Measurements from ENCODE around the gene AMOTL2. TPM values are rescaled to one million over a fixed set of nuclear protein-coding genes. Genes with fewer than 3 reads are reported as not detected.
A peak's percentile ranks its signal among the peaks of the same experiment; 100 is the strongest.

The AMOTL2 gene
- total RNA-seq, 2 experiments from 2014 or later: not detected

- Mint-ChIP-seq H3K27ac (no peak overlapping the region), H3K4me1 (peaks cover 10% of the 10 kb centered on the region), H3K36me3 (ENCODE audit: low read depth) (no peaks in the 10 kb centered on the region), H3K9me3 (no peaks in the 10 kb centered on the region), H3K4me3 (no peak overlapping the region), H3K27me3 (peaks cover 69% of the 10 kb centered on the region)
- ChIA-PET POLR2A (no interaction called here), CTCF (interaction anchor here (1.0 kb wide), 1 partner anchor 12 kb away, joined by 3 read pairs; no protein-coding TSS in a partner anchor)
- DNase-seq: no peak
Measured at GRCh38 chr3:134376385-134376765, 2.1 kb upstream of the AMOTL2 start.

GRCh38 chr3:134375582-134376384 is 1.5 kb upstream of the AMOTL2 start:
- no peak overlapping the region for H3K4me3 Mint-ChIP-seq

GRCh38 chr3:134374791-134375581 is 739 bp upstream of the AMOTL2 start:
- Mint-ChIP-seq H3K4me1 (peaks cover 10% of the 10 kb centered on the region), H3K27ac (no peak overlapping the region), H3K9me3 (no peaks in the 10 kb centered on the region), H3K4me3 (peak overlapping the region; percentile 61), H3K27me3 (peaks cover 56% of the 10 kb centered on the region), H3K36me3 (ENCODE audit: low read depth) (no peaks in the 10 kb centered on the region)
- ChIA-PET POLR2A (no interaction called here), CTCF (interaction anchor here (0.7 to 1.0 kb wide), 2 partner anchors 11 to 199 kb away, joined by 3 read pairs; no protein-coding TSS in a partner anchor)
- DNase-seq: no peak

More at GRCh38 chr3:134375582-134376384, 1.5 kb upstream of the AMOTL2 start:
- POLR2A ChIA-PET: no interaction called here
- Mint-ChIP-seq H3K9me3 (no peaks in the 10 kb centered on the region), H3K27ac (no peak overlapping the region), H3K27me3 (peaks cover 64% of the 10 kb centered on the region), H3K36me3 (ENCODE audit: low read depth) (no peaks in the 10 kb centered on the region), H3K4me1 (peaks cover 10% of the 10 kb centered on the region)
- CTCF ChIA-PET: interaction anchor here (1.0 kb wide), 1 partner anchor 11 kb away, joined by 3 read pairs; no protein-coding TSS in a partner anchor
- no peak for DNase-seq

- POLR2A ChIA-PET: no interaction called here
- peaks cover 10% of the 10 kb centered on the region for H3K4me1 Mint-ChIP-seq
- H3K9me3 Mint-ChIP-seq: no peaks in the 10 kb centered on the region
- peaks cover 51% of the 10 kb centered on the region for H3K27me3 Mint-ChIP-seq
- CTCF ChIA-PET: no interaction called here
- H3K27ac Mint-ChIP-seq: no peak overlapping the region
- no peak for DNase-seq
- no peaks in the 10 kb centered on the region for H3K36me3 Mint-ChIP-seq (ENCODE audit: low read depth)
- peak overlapping the region; percentile 61 for H3K4me3 Mint-ChIP-seq
Measured at GRCh38 chr3:134373271-134374104, 759 bp downstream of the AMOTL2 start.

GRCh38 chr3:134372396-134373270 is 1.6 kb downstream of the AMOTL2 start:
- ChIA-PET CTCF (no interaction called here), POLR2A (no interaction called here)
- no peak for DNase-seq
- H3K36me3 Mint-ChIP-seq (ENCODE audit: low read depth): no peaks in the 10 kb centered on the region
- no peaks in the 10 kb centered on the region for H3K9me3 Mint-ChIP-seq
- H3K4me1 Mint-ChIP-seq: peaks cover 10% of the 10 kb centered on the region
- H3K27me3 Mint-ChIP-seq: peaks cover 46% of the 10 kb centered on the region
- H3K27ac Mint-ChIP-seq: no peak overlapping the region
- no peak overlapping the region for H3K4me3 Mint-ChIP-seq

- H3K4me1 Mint-ChIP-seq: peaks cover 10% of the 10 kb centered on the region
- H3K27me3 Mint-ChIP-seq: peaks cover 41% of the 10 kb centered on the region
- no peak overlapping the region for H3K4me3 Mint-ChIP-seq
- ChIA-PET POLR2A (no interaction called here), CTCF (no interaction called here)
- no peak for DNase-seq
- H3K9me3 Mint-ChIP-seq: no peaks in the 10 kb centered on the region
- H3K27ac Mint-ChIP-seq: no peak overlapping the region
- no peaks in the 10 kb centered on the region for H3K36me3 Mint-ChIP-seq (ENCODE audit: low read depth)
Measured at GRCh38 chr3:134371542-134372324, 2.5 kb downstream of the AMOTL2 start.

GRCh38 chr3:134370611-134371531 is 3.4 kb downstream of the AMOTL2 start:
- no peak for DNase-seq
- peaks cover 10% of the 10 kb centered on the region for H3K4me1 Mint-ChIP-seq
- ChIA-PET CTCF (interaction anchor here (0.6 kb wide), 1 partner anchor 195 kb away, joined by 4 read pairs; no protein-coding TSS in a partner anchor), POLR2A (no interaction called here)
- no peak overlapping the region for H3K27ac Mint-ChIP-seq
- H3K4me3 Mint-ChIP-seq: no peak overlapping the region
- no peaks in the 10 kb centered on the region for H3K36me3 Mint-ChIP-seq (ENCODE audit: low read depth)
- peaks cover 33% of the 10 kb centered on the region for H3K27me3 Mint-ChIP-seq
- no peaks in the 10 kb centered on the region for H3K9me3 Mint-ChIP-seq

- ChIA-PET CTCF (no interaction called here), POLR2A (no interaction called here)
- H3K27me3 Mint-ChIP-seq: peaks cover 31% of the 10 kb centered on the region
- H3K4me1 Mint-ChIP-seq: peaks cover 13% of the 10 kb centered on the region
- H3K36me3 Mint-ChIP-seq (ENCODE audit: low read depth): no peaks in the 10 kb centered on the region
- no peak for DNase-seq
- no peaks in the 10 kb centered on the region for H3K9me3 Mint-ChIP-seq
- no peak overlapping the region for H3K4me3 Mint-ChIP-seq
- no peak overlapping the region for H3K27ac Mint-ChIP-seq
Measured at GRCh38 chr3:134369861-134370596, 4.2 kb downstream of the AMOTL2 start.

- ChIA-PET CTCF (no interaction called here), POLR2A (no interaction called here)
- Mint-ChIP-seq H3K4me3 (no peak overlapping the region), H3K27ac (no peak overlapping the region), H3K27me3 (peaks cover 33% of the 10 kb centered on the region), H3K36me3 (ENCODE audit: low read depth) (no peaks in the 10 kb centered on the region), H3K4me1 (peaks cover 16% of the 10 kb centered on the region), H3K9me3 (no peaks in the 10 kb centered on the region)
- DNase-seq: no peak
Measured at GRCh38 chr3:134369231-134369741, 5.0 kb downstream of the AMOTL2 start.

GRCh38 chr3:134368751-134369105 is 5.5 kb downstream of the AMOTL2 start:
- H3K4me3 Mint-ChIP-seq: no peak overlapping the region
- H3K27ac Mint-ChIP-seq: no peak overlapping the region
- no peak for DNase-seq
- no peaks in the 10 kb centered on the region for H3K9me3 Mint-ChIP-seq
- CTCF ChIA-PET: no interaction called here
- H3K4me1 Mint-ChIP-seq: peaks cover 16% of the 10 kb centered on the region
- POLR2A ChIA-PET: no interaction called here
- peaks cover 32% of the 10 kb centered on the region for H3K27me3 Mint-ChIP-seq
- H3K36me3 Mint-ChIP-seq (ENCODE audit: low read depth): no peaks in the 10 kb centered on the region
